M059J (cell line): ENCODE measurements around the gene RC3H1. TPM values are rescaled to one million over a fixed set of nuclear protein-coding genes. Genes with fewer than 3 reads are reported as not detected.
"Not testable (repeated sequence)": the region's sequence is repeated elsewhere in the genome, so short reads cannot be mapped to it uniquely, and the experiment has no call there.

ENCODE experiments used
- DNase-seq: peaks from one replicate; pipeline ENCODE4 v3.0.0-alpha.2; 2012; ENCODE audit warnings: low read depth
- total RNA-seq: library from RNA; depleted of rRNA; stranded (reverse); fragments of >200 nt; shearing (Covaris generic); gene quantifications from 2 replicates; pipeline ENCODE4 v1.2.3, GENCODE V29; 2014

The RC3H1 gene
- total RNA-seq, 1 experiment from 2014 or later, result 13.1 TPM

- no peak for DNase-seq
Observed at GRCh38 chr1:173937062-173937461, 85.1 kb downstream of the RC3H1 start.

- no peak for DNase-seq
Observed at GRCh38 chr1:173934440-173934839, 87.7 kb downstream of the RC3H1 start.

GRCh38 chr1:173930541-173930940 lies 91.6 kb downstream of the RC3H1 start:
- DNase-seq, result not testable (repeated sequence)

GRCh38 chr1:173925306-173926242 lies 96.6 kb downstream of the RC3H1 start:
- DNase-seq, result no peak

GRCh38 chr1:173920861-173921260 lies 101.3 kb downstream of the RC3H1 start:
- DNase-seq, result no peak

GRCh38 chr1:173917635-173918493 lies 104.3 kb downstream of the RC3H1 start:
- no peak for DNase-seq

- no peak for DNase-seq
Observed at GRCh38 chr1:173917149-173917548, 105.0 kb downstream of the RC3H1 start, which contains the start of gene SERPINC1. Gene SERPINC1 (minus strand): TSS chr1:173917327. CDS start chr1:173917259, 68 bp downstream.

GRCh38 chr1:173916667-173917066 lies 105.5 kb downstream of the RC3H1 start:
- no peak for DNase-seq

GRCh38 chr1:173915596-173915995 lies 106.6 kb downstream of the RC3H1 start:
- DNase-seq, result no peak

GRCh38 chr1:173914366-173914871 lies 107.7 kb downstream of the RC3H1 start:
- DNase-seq, result peak; percentile 32

GRCh38 chr1:173913111-173913510 lies 109.0 kb downstream of the RC3H1 start:
- no peak for DNase-seq

GRCh38 chr1:173903827-173904531 lies 118.2 kb downstream of the RC3H1 start:
- no peak for DNase-seq

- no peak for DNase-seq
Observed at GRCh38 chr1:173900992-173901391, 121.2 kb downstream of the RC3H1 start.

GRCh38 chr1:173900427-173900826 lies 121.7 kb downstream of the RC3H1 start:
- no peak for DNase-seq

- DNase-seq, result no peak
Observed at GRCh38 chr1:173894189-173894588, 128.0 kb downstream of the RC3H1 start.

GRCh38 chr1:173893611-173894010 lies 128.5 kb downstream of the RC3H1 start:
- DNase-seq, result no peak

- no peak for DNase-seq
Observed at GRCh38 chr1:173889885-173890284, 132.3 kb downstream of the RC3H1 start.

GRCh38 chr1:173888749-173889148 lies 133.4 kb downstream of the RC3H1 start:
- DNase-seq, result no peak

- no peak for DNase-seq
Observed at GRCh38 chr1:173887627-173888026, 134.5 kb downstream of the RC3H1 start.

- no peak for DNase-seq
Observed at GRCh38 chr1:173886746-173887611, 135.2 kb downstream of the RC3H1 start.

GRCh38 chr1:173884701-173885100 lies 137.5 kb downstream of the RC3H1 start:
- no peak for DNase-seq
